ENCODE measurements around the gene DDX49.
"Not testable (repeated sequence)": the region's sequence is repeated elsewhere in the genome, so short reads cannot be mapped to it uniquely, and the experiment has no call there.

Gene DDX49

DNA sequence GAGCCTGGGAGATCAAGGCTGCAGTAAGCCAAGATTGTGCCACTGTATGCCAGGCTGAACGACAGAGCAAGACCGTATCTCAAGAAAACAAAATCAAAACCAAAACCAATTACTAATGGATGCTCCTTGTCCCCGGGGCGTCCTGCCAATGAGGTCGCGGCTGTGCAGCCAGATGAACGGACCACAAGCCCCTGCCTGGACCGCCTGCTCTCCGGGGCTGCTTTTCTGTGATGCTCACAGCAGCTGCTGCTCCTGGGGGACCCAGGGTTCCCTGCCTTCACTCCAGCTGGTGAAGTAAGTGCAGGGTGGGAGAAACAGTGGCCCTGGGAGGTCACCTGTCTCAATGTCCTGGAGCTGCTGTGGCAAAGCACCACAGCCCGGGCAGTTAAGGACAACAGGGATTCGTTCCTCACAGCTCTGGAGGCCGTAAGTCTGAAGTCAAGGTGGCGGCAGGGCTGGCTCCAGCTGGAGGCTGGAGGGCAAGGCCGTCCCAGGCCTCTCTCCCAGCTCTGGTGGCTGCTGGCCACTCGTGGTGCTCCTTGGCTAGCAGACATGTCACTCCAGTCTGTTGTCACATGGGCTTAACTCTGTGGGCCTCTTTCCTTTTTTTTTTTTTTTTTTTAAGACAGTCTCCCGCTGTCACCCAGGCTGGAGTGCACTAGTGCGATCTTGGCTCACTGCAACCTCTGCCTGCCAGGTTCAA, 10.4 kb upstream of the DDX49 start:
- in situ Hi-C loops (cut with MboI; ENCODE audit: low sequenced_read_pairs): no loop called here

DNA sequence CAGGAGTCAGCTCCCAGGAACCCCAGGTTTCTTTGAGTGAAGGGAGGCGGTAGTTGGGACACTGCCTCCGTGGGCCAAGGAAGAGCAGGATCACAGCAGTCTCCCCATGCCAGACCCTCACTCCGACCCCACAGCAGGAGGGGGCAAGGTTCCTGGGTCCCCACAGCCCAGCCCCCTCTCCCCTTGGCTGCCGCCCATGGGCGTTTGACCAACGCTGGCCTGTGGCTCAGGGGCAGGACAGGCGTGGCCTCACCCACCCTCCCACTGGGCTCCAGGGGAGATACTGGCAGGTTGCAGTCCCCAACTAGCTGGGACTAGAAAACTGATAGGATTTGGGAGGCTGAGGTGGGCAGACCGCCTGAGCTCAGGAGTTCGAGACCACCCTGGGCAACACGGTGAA, 9.5 kb upstream of the DDX49 start:
- in situ Hi-C loops (cut with MboI; ENCODE audit: low sequenced_read_pairs): no loop called here

DNA sequence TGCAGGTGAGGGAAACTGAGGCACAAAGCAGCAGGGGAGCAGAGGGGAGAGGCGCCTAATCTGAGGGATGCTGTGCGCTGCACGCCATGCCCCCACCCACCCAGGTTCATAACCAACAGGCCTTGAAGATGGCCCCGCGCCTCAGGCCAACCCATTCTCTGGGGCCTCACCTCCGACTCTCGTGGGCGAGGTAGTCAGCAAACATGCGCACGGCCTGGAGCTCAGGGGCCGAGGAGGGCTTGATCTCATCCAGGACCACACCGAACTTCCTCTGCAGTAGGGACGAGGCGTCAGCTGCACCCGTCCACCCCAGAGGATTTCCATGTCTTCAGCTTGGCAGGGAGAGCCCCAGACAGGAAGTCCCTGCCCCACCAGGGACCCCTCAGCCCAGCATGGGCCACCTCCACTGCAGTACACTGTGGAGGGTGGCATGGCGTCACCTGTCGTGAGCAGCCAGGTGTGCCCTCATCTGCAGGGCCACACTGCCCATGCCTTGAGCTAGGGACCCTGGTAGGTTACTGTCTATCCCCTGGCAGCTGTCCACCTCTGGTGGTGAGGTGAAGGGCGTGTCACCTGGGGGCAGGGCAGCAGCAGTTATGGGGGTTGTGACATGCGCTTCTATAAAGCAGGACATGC, 8.6 kb upstream of the DDX49 start:
- in situ Hi-C loops (cut with MboI; ENCODE audit: low sequenced_read_pairs): no loop called here

DNA sequence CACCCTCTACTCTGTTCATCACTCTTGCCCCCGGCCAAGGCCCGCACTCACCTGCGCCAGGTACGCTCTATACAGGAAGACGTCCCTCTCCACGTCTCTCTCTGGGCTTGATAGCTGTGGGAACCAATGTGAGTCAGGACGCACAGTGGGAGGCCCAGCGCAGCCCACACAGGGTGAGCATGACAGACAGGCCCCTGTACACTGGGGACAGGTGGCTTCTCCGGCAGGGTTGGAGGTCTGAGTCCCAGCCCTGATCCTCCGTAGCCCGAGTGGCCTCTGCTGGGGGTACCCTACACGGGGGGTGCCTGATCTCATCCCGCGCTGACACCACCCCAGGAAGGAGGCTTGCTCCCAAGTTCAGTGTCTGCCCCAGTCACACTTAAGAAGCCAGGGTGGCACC, 6.6 kb upstream of the DDX49 start:
- in situ Hi-C loops (cut with MboI; ENCODE audit: low sequenced_read_pairs): no loop called here

DNA sequence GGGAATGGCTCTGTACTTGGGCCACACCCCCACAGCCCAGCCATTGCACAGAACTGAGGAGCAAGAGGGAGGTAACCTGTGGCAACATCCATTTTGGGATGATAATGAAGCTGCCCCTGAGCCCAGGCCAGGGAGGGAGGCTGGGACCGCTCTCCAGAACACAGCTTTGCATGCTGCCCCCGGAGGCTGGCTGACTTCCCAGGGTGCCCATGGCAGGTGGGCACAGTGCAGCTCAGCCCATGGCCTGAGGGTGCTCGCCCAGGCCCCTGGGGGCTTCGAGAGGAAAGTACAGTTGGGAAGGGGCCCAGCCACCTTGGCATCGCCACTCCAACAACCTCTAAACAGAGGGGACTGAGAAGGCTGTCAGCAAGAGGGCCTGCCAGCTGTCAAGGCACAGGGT, 6.0 kb upstream of the DDX49 start:
- in situ Hi-C loops (cut with MboI; ENCODE audit: low sequenced_read_pairs): no loop called here

DNA sequence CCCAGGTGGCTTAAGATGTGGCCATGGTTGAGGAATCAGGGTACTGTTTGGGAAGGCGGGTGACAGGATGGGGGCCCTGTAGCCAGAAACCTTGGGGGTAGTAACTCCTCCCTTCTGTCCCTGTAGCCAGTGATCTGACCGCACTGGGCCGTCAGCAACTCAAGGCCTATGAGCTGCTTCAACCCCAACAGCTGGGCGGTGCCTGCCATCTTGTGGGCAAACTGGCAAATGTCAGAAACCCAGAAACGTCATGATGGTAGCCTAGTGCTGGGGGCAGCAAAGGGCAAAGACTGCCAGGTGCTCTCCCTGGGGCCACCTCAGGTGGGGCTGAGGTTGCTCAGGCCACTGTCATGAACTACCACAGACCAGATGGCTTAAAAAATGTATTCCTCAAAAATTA, 3.9 kb upstream of the DDX49 start:
- in situ Hi-C loops (cut with MboI; ENCODE audit: low sequenced_read_pairs): no loop called here

DNA sequence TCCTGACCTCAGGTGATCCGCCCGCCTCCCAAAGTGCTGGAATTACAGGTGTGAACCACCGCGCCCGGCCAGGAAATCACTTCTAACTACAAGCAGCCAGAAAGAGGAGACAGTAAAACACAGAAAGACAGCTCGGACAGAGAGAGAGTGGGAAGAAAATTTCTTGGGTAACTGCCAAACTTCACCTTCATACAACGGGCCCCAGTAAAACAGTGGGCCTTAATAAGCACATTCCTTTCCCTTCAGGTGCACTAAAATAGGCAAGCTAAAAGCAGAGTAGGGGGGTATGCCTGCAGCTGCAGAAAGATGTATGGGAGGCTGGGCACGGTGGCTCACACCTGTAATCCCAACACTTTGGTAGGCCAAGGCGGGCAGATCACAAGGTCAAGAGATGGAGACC, 1.9 kb upstream of the DDX49 start:
- in situ Hi-C loops (cut with MboI; ENCODE audit: low sequenced_read_pairs): not testable (repeated sequence)

DNA sequence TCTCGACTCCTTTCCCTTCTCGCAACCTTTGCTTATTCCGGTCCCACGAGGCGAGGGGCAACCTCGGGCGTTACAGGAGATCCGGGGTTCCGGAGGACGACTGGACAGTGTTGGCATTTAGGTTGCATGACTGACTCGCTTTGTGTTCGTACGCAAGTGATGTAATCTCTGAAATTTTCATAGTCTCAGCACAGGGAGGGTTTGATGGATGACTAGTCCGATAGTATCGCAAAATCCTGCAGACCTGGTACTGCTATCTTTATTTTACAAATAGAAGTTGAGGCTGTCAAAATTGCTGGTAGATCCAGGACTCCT, 342 bp downstream of the DDX49 start:
- in situ Hi-C loops (cut with MboI; ENCODE audit: low sequenced_read_pairs): no loop called here

DNA sequence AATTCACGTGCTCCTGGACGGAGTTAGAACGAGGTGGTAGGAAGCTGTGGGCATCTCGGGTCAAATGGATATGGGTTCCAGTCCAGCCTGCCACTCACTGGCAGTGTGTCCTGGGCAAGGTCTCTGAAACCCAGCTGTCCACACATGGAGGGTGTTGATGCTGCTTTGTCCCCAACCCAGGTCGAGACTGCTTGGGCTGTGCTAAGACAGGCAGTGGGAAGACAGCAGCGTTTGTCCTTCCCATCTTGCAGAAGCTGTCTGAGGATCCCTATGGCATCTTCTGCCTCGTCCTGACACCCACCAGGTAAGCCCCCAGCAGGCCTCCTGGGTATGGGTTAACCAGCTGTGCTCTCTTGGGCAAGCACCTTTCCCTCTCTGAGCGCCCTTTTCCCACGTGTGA, 885 bp downstream of the DDX49 start:
- in situ Hi-C loops (cut with MboI; ENCODE audit: low sequenced_read_pairs): no loop called here

DNA sequence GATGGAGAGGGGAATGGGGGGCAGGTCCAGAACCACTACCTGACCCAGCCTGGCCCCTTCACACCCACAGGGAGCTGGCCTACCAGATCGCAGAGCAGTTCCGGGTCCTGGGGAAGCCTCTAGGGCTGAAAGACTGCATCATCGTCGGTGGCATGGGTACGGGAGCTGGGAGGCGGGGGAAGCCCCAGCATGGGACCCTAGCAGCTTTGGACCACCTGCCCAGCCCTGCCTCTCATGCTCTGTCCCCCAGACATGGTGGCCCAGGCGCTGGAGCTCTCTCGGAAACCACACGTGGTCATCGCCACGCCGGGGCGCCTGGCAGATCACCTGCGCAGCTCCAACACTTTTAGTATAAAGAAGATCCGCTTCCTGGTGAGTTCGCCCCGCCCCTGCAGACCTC, 2.1 kb downstream of the DDX49 start:
- in situ Hi-C loops (cut with MboI; ENCODE audit: low sequenced_read_pairs): no loop called here

DNA sequence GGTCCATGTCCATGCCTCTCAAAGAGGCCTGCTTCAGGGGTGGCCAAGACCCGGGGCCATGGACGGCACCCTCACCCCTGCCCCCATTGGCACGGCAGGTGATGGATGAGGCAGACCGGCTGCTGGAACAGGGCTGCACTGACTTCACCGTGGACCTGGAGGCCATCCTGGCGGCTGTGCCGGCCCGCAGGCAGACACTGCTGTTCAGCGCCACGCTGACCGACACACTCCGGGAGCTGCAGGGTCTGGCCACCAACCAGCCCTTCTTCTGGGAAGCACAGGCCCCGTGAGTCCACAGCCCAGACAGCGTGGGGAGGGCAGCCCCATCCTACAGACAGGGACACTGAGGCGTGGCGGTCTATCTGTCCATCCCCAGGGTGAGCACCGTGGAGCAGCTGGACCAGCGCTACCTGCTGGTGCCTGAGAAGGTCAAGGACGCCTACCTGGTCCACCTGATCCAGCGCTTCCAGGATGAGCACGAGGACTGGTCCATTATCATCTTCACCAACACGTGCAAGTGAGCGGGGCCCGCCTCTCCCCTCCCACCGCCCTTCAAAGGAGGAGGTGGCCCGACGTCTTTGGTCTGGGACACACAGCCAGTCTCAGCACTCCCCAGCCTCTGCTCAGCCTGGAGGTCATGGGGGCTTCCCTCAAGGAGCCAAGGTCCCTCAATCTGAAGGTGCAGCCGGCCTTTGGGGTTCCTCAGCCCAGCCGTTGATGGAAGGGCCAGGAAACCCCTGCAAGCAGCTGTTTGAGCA, 2.9 kb downstream of the DDX49 start:
- in situ Hi-C loops (cut with MboI; ENCODE audit: low sequenced_read_pairs): no loop called here

DNA sequence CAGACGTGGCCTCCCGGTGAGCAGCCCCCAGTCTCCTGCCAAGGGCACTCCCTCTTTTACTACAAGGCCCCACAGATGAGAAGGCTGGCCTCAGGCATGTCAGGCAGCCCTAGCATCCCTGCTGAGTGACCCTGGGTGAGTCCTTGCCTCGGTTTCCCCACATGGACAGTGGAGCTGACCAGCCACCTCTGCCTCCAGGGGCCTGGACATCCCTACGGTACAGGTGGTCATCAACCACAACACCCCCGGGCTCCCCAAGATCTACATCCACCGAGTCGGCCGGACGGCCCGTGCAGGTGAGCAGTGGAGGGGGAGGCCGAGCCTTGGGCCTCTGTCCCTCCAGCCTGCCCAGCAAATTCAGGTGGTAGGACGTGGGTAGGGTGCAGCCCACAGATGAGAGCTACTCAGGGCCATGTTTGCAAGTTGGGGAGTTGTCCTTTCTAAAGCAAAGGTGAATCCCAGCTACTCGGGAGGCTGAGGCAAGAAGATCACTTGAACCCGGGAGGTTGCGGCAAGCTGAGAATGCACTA, 5.2 kb downstream of the DDX49 start:
- in situ Hi-C loops (cut with MboI; ENCODE audit: low sequenced_read_pairs): no loop called here

DNA sequence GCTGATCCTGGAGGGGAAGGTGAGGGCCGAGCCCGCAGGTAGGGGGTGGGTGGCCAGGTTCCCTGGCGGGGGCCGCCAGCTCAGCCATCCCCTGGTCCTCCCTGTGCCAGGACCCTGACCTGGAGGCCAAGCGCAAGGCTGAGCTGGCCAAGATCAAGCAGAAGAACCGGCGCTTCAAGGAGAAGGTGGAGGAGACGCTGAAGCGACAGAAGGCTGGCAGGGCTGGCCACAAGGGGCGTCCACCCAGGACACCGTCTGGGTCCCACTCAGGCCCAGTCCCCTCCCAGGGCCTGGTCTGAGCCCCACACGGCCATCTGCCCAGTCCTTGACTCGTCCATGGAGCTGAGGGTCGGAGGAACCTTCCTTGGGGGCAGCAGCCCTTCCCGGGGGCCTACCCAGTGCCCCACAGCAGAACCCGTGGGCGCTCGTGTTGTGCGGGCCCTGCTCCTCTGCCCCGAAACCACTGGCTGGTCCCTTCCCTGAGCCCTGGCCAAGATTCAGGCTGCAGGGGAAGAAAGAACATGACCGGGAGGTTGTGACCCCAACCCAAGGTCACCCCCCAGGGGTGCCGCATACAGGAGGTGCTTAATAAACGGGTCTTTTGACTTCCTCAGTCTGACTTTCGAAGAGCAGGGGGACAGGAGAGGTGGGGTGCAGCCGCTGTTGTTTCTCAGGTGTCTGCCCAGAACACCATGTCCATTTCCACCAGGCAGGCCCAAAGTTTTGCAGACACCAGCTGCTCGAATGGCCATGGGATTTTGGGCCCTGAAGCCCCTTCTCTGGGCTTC, 8.7 kb downstream of the DDX49 start:
- in situ Hi-C loops (cut with MboI; ENCODE audit: low sequenced_read_pairs): no loop called here

DNA sequence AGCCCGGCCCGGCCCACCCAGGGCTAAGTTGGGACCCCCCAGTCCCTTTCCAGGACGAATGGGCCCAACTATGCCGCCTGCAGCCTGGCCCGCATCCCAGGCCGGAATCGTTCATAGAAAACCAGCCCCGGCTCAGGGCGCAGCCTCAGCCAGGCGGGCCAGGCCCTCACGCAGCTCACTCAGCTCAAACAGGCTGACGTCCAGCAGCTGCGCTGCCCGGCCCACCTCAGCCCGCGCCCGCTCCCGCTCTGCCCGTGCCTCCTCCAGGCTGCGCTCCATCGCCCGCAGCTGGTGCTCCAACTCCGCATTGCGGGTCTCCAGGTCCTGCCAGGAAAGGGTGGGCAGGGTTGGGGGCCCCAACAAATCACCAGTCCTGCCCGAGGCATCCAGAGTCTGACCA, 9.8 kb downstream of the DDX49 start:
- in situ Hi-C loops (cut with MboI; ENCODE audit: low sequenced_read_pairs): no loop called here

DNA sequence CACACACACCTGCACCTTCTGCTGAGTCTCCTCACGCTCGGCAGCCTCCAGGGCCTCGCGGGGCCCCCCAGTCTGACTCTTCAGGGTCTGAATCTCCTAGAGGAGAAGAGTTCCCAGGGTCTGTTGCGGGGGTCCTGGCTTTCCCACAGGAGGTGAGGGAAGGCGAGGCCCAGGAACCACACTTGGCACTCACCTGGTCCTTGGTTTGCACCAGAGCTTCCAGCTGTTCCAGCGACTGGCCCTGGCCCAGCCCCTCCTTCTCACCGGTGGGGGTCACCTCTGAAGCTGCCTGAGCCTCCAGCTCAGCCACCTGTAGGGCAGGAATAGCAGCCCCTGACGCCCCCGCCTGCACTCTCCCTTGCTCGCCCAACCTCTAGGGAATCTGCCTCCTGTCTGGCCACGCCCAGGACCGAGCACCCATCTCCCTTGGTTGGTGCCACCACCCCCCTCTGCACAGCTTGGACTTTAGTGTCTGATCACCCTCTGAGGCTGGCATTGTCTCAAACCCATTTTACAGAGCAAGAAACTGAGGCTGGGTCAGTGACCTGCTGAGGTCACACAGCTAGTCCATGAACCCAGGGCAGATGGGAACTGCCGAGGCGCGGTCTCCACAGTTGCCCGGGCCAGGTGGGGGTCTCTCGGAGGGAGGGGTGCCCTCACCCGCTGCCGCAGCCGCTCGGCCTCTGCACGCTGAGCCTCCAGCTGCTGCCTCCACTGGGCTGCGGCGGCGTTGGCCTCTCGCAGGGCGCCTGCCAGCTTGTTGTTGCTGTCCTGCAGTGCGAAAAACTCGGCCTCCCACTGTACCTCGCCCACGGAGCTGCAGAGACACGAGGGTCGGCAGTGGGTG, 12.0 kb downstream of the DDX49 start:
- in situ Hi-C loops (cut with MboI; ENCODE audit: low sequenced_read_pairs): no loop called here

DNA sequence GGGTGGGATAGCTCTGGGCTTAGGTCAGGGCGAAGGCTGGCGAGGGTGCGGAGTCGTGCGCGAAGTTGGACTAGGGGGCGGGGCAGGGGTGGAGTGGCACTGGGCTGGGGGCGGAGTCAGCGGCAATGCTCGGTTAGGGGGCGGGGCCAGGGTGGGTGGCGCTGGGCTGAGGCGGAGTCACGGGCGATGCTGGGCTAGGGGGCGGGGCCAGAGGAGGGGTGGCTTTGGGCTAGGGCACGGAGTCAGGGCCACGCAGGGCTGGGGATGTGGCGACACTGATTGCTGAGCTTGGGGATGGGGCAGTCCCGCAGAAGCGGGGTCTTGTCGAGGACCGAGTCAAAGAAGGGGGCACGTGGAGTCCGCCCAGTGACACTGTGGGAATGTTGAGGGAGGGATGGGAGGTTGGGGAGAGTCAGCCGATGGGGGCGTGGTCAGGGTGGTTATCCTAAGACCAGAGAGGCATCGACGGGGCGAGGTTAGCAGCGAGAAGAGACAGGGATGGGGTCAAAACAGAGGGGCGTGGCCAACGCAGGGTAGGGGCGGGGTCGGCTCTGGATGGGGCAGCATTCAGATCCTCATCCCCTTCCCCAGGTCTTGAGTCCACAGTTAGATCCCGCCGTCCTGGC, 12.8 kb downstream of the DDX49 start:
- in situ Hi-C loops (cut with MboI; ENCODE audit: low sequenced_read_pairs): no loop called here

DNA sequence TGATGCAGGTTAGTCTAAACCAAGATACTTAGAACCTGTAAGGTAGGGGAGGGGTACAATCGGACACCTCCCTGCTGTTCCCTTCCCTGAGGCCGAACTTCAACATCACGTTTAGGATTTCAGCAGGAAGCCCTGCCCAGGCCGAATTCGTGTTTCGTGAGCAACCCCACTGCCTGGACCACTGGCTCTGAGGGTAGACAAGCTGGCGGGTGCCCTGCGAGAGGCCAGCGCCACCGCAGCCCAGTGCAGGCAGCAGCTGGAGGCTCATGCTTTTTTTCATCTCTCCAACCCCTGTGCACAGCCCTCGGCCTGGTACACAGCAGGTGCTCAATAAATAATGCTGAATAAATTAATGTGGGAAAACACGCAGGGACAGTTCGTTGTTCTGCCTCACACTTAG, 13.8 kb downstream of the DDX49 start:
- in situ Hi-C loops (cut with MboI; ENCODE audit: low sequenced_read_pairs): no loop called here

DNA sequence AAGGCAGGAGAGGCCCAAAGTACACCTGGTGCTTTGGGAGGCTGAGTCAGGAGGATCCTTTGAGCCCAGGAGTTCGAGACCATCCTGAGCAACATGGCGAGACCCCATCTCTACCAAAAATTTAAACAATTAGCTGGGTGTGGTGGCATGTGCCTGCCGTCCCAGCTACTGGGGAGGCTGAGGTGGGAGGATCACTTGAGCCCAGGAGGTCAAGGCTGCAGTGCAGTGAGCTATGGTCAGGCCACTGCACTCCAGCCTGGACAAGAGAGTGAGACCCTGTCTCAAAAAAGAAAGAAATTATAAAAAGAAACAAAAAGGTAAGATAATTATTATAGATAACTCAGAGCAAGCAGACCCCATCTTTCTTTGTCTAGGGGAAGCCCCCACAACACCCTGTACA, 19.6 kb downstream of the DDX49 start:
- in situ Hi-C loops (cut with MboI; ENCODE audit: low sequenced_read_pairs): loop anchor here (5.0 kb wide), 1 partner anchor 43 kb away; no protein-coding TSS in a partner anchor

DNA sequence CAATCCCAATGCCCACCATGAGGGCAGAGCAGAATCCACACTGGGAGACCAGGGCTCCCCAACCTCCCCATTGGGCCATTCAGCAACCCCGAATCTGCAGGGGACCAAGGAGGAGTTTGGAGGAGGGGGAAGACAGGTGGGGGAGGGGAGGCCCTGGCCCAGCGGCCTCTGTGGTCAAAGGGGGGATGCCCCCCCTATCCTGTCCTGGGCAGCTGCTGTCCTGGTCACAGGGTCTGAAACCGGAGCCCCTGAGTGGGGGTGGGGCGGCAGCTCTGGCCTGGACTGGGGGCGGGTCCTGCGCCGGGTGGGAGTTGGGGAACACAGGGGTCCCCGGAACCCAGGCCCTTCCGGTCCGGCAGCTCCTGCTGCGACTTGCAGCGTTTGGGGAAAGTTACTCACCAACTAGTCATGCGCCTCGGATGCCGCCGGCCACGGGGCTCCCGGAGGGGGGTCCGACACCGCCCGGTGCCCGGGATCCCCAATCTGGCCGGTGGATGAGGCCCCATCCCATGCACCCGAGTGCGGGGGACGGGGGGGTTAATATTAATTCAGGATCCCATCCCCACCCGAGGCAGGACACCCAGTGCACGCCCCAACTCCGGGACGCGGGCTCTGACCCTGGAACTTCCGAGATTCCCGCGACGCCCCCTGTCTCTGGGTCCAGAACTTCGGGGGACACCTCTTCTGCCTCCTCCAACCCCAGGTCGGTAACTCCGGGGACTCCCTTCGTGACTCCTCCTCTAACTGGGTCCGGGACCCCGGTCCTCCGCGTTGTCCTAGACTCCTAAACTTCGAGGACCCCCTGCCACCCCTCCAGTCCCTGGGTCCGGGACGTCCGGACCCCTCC, 20.6 kb downstream of the DDX49 start:
- in situ Hi-C loops (cut with MboI; ENCODE audit: low sequenced_read_pairs): loop anchor here (5.0 kb wide), 1 partner anchor 42 kb away; no protein-coding TSS in a partner anchor
